Colonic mucosa (tissue), 4 donors: ENCODE measurements around the gene GNAI1. TPM values are rescaled to one million over a fixed set of nuclear protein-coding genes. Genes with fewer than 3 reads are reported as not detected.

ENCODE experiments used
- DNase-seq: peaks from one replicate; pipeline ENCODE4 v3.0.0-alpha.2; 2020
- H3K27ac ChIP-seq: fragments of 200-600 bp; one replicate; pipeline ENCODE4 v1.8.0; 2021
- H3K27me3 ChIP-seq: fragments of 200-600 bp; one replicate; pipeline ENCODE4 v1.8.0; 2021
- H3K36me3 ChIP-seq: fragments of 200-600 bp; one replicate; pipeline ENCODE4 v1.8.0; 2021
- H3K4me1 ChIP-seq: fragments of 200-600 bp; one replicate; pipeline ENCODE4 v1.8.0; 2021; ENCODE audit warnings: mild to moderate bottlenecking
- H3K4me3 ChIP-seq: fragments of 200-600 bp; one replicate; pipeline ENCODE4 v1.8.0; 2021
- H3K9ac ChIP-seq, 2 donors: one replicate each; pipeline ENCODE4 v1.7.0; 2013; ENCODE audit warnings: control low read depth in 2 of 2, low read depth in 2 of 2, low read length in 2 of 2
- H3K9me3 ChIP-seq: fragments of 200-600 bp; one replicate; pipeline ENCODE4 v1.8.0; 2021
- intact Hi-C: fragments of 100-400 bp; cut with DNase I; formaldehyde crosslinking; loops from one replicate; pipeline ENCODE4 v1.14.1; 2022
- total RNA-seq, 2 donors: library from RNA; stranded (reverse); fragmentation: NEBNext Ultra II Directional in 1 of 2; extraction: Animal tissue kit (Norgen Biotek cat#: 25700) in 1 of 2; gene quantifications; one replicate each; pipeline ENCODE4 v1.2.1, GENCODE V29; 2021
- TF ChIP-seq, protein P1 (sequence below): fragments of 200-600 bp; IDR thresholded peaks from one replicate; pipeline ENCODE4 v1.8.0; 2022; ENCODE audit warnings: antibody characterized with exemption, mild to moderate bottlenecking
- donor health status: healthy.
- donor health status: DM: no; HTN: no; CAD: no.
- donor health status: DM: no; HTN: no; CAD: no.

GNAI1 gene
- total RNA-seq, 2 donors from 2014 or later, result 13.3 to 27.1 TPM

DNA sequence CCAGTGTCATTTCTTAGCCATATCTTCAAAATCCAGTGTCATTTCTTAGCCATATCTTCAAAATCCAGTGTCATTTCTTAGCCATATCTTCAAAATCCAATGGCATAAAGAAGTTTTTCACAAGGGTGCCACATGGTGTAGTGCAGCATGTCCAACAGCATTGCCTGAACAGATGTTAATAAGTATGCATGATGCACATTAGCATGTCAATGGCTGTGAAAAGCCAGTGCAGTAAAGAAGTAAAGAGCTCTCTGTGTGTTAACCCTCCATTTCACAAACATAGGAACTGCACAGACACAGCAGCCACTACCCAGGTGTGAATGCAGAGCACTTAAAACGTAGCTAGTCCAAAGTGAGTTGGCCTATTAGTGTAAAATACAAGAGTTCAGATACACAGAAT lies 89.8 kb downstream of the GNAI1 start:
- Histone ChIP-seq H3K9me3 (no peaks in the 10 kb centered on the region), H3K27ac (no peak overlapping the region), H3K27me3 (no peaks in the 10 kb centered on the region), H3K36me3 (no peaks in the 10 kb centered on the region), H3K4me3 (no peak overlapping the region), H3K4me1 (no peaks in the 10 kb centered on the region), H3K9ac (no peak overlapping the region)
- intact Hi-C loops, result no loop called here
- no peak for DNase-seq
- TF ChIP-seq, protein P1, sequence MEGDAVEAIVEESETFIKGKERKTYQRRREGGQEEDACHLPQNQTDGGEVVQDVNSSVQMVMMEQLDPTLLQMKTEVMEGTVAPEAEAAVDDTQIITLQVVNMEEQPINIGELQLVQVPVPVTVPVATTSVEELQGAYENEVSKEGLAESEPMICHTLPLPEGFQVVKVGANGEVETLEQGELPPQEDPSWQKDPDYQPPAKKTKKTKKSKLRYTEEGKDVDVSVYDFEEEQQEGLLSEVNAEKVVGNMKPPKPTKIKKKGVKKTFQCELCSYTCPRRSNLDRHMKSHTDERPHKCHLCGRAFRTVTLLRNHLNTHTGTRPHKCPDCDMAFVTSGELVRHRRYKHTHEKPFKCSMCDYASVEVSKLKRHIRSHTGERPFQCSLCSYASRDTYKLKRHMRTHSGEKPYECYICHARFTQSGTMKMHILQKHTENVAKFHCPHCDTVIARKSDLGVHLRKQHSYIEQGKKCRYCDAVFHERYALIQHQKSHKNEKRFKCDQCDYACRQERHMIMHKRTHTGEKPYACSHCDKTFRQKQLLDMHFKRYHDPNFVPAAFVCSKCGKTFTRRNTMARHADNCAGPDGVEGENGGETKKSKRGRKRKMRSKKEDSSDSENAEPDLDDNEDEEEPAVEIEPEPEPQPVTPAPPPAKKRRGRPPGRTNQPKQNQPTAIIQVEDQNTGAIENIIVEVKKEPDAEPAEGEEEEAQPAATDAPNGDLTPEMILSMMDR, result no peak

DNA sequence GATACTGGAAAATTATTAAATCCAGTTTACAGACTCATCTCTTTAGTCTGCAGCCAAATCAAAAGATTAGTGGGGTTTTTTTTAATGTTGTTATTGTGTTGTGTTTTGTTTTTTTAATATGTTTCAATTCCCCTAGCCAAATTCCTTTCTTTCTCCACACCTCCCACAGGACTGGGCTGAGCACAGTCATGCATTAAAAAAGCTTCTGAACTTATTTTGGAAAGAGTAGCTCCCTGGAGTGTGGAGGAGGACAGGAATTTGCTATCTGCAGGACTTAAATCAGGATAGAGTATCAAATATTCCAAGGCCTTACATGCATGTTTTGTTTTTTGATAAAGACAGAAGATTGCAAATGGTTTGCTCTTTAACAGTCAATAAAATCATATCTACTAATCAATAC lies 90.7 kb downstream of the GNAI1 start:
- no peaks in the 10 kb centered on the region for H3K9me3 ChIP-seq
- H3K27ac ChIP-seq, result no peak overlapping the region
- TF ChIP-seq, protein P1, result no peak
- no peak for DNase-seq
- no peak overlapping the region for H3K9ac ChIP-seq
- intact Hi-C loops, result no loop called here
- H3K4me1 ChIP-seq, result no peaks in the 10 kb centered on the region
- H3K27me3 ChIP-seq, result no peaks in the 10 kb centered on the region
- no peak overlapping the region for H3K4me3 ChIP-seq
- no peaks in the 10 kb centered on the region for H3K36me3 ChIP-seq

DNA sequence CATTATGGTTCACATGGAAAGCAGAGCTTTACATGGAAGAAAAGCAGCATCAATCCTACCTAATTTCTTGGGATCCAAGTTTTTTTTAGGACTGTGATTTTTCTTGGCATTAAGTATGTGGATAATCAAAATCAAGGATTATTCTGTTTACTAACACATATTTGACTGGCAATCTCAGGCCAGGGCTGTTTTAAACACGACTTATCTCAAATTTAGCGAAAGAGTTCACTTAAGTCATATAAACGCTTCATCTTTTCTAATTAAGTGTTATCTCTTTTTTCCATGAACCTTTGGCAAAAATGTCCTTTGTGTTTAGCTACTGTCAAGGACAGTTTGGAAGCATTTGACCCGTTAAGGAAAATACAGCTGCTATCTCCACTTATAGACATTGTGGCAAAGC lies 92.0 kb downstream of the GNAI1 start:
- Histone ChIP-seq H3K4me1 (no peaks in the 10 kb centered on the region), H3K27ac (no peak overlapping the region), H3K9me3 (no peaks in the 10 kb centered on the region), H3K27me3 (no peaks in the 10 kb centered on the region), H3K36me3 (no peaks in the 10 kb centered on the region), H3K9ac (no peak overlapping the region), H3K4me3 (no peak overlapping the region)
- DNase-seq, result no peak
- intact Hi-C loops, result no loop called here
- TF ChIP-seq, protein P1, result no peak

DNA sequence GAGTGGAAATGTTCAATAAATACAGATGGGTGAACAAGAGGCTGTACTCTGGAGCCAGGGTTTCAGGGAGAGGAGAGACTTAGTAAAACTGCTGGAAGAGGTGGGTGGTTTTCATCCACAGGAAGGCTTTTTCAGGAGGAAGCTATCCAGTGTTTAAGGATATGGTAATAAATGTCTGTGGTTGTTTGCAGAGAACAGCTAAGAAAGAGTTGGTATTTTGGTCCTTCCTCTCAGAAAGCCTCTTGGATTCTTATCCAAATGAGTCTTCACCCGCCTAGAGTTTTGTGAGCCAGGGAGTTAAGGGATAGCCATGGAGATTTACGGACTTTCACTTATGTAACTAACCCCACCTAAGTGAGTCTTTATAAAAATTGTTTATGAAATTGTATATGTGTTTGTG lies 95.7 kb downstream of the GNAI1 start:
- no peak overlapping the region for H3K9ac ChIP-seq
- no peaks in the 10 kb centered on the region for H3K9me3 ChIP-seq
- H3K4me3 ChIP-seq, result no peak overlapping the region
- no peaks in the 10 kb centered on the region for H3K4me1 ChIP-seq
- no peaks in the 10 kb centered on the region for H3K36me3 ChIP-seq
- DNase-seq, result no peak
- TF ChIP-seq, protein P1, result no peak
- no peak overlapping the region for H3K27ac ChIP-seq
- no peaks in the 10 kb centered on the region for H3K27me3 ChIP-seq
- intact Hi-C loops, result no loop called here

DNA sequence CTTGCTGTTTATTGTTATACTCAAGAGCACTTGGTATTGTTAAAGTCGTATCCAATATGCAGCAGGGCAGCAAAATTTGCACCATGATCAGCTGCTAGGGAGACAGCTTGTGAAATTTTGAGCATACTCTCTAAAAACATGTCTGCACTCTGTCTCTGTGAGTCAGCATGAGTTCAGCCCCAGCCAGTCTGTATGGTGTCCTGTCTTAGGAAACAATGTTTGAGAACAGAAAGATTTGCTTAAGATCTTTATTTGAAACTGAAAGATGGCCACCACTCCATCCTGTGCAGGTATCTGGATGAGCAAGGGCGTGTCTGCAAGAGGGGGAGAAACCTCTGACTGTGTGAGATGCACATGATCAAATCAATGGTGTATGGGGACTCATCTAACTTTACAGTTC lies 97.1 kb downstream of the GNAI1 start:
- no peaks in the 10 kb centered on the region for H3K27me3 ChIP-seq
- no peak overlapping the region for H3K27ac ChIP-seq
- intact Hi-C loops, result no loop called here
- TF ChIP-seq, protein P1, result no peak
- H3K9ac ChIP-seq, result no peak overlapping the region
- H3K4me1 ChIP-seq, result no peaks in the 10 kb centered on the region
- H3K36me3 ChIP-seq, result no peaks in the 10 kb centered on the region
- DNase-seq, result no peak
- H3K9me3 ChIP-seq, result no peaks in the 10 kb centered on the region
- no peak overlapping the region for H3K4me3 ChIP-seq
